ENCODE data around the gene TAPBP. TPM values are rescaled to one million over a fixed set of nuclear protein-coding genes. Genes with fewer than 3 reads are reported as not detected.
A peak's percentile ranks its signal among the peaks of the same experiment; 100 is the strongest.

The TAPBP gene
- total and polyA plus RNA-seq, 2 donors (not counting 1 experiment from before 2014, with no cell fraction given), result 50.3 to 56.0 TPM

DNA sequence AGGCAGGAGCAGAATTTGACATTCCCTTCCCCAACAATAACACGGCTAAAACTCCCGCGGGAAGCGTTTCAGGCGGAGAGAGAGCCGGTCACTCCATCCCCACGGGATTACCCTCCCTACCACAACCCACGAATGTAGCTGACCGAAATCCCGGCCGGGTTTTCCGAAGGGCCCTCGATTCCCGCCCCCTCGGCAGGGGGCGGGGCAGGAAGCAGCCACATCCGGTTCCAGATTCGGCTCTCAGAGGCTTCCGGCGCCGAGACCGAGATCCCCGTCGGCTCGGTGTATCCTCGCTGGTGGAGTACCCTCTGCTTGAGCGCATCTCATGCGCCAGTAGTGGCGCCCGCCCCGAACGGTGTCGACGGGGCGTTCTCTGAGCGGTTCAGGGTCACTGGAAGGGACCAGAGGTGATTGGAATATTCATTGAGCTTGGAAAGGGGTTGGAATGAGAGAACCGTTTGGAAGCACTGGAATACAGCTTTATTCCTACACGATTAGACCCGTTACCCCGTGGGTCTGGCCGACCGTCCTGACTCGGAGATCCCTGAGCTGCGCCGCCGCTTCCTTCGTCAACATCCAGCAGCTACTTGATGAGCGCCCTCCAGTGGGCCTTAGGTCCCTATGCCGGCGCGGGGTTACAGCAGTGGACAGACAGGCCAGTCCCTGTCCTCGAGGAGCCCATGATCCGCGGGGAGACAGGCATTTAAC lies 14.5 kb downstream of the TAPBP start:
- H3K4me1 ChIP-seq (ENCODE audit: control insufficient read depth, extremely low read depth, insufficient read depth, low read length), result peaks cover 2% of the 10 kb centered on the region
- H3K27me3 ChIP-seq (ENCODE audit: control insufficient read depth, insufficient read depth, low read length), result no peaks in the 10 kb centered on the region
- peak overlapping the region; percentile 99 for H3K27ac ChIP-seq (ENCODE audit: insufficient read depth, low read length)
- H3K4me2 ChIP-seq (ENCODE audit: extremely low read depth, insufficient read depth, low read length), result peak overlapping the region; percentile 100
- peaks cover 6% of the 10 kb centered on the region for H3K79me2 ChIP-seq (ENCODE audit: control insufficient read depth, insufficient read depth, low read length)
- H3K4me3 ChIP-seq (replicated peaks in 1 of 4; ENCODE audit: control extremely low read depth in 1 of 4, insufficient read depth in 1 of 4, low read depth in 3 of 4, low read length in 4 of 4), result peak overlapping the region; percentile 80 to 100 (median 88)
- H2AFZ ChIP-seq (ENCODE audit: low read length), result peak overlapping the region; percentile 60
- no peaks in the 10 kb centered on the region for H3K9me3 ChIP-seq (ENCODE audit: control insufficient read depth, insufficient read depth, low read depth, low read length)
- peak; percentile 89 for DNase-seq (ENCODE audit: low read depth in 2 of 2)
- no peak for TF ChIP-seq EZH2 (IDR thresholded peaks at IDR 0.05; ENCODE audit: low read length, missing control alignments)
- TF ChIP-seq, protein P1, sequence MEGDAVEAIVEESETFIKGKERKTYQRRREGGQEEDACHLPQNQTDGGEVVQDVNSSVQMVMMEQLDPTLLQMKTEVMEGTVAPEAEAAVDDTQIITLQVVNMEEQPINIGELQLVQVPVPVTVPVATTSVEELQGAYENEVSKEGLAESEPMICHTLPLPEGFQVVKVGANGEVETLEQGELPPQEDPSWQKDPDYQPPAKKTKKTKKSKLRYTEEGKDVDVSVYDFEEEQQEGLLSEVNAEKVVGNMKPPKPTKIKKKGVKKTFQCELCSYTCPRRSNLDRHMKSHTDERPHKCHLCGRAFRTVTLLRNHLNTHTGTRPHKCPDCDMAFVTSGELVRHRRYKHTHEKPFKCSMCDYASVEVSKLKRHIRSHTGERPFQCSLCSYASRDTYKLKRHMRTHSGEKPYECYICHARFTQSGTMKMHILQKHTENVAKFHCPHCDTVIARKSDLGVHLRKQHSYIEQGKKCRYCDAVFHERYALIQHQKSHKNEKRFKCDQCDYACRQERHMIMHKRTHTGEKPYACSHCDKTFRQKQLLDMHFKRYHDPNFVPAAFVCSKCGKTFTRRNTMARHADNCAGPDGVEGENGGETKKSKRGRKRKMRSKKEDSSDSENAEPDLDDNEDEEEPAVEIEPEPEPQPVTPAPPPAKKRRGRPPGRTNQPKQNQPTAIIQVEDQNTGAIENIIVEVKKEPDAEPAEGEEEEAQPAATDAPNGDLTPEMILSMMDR (conservative IDR thresholded peaks at IDR 0.05 in 1 of 2, IDR thresholded peaks at IDR 0.05 in 1 of 2; ENCODE audit: low read depth in 1 of 2, low read length in 2 of 2), result peak; percentile 61 to 81
- peak overlapping the region; percentile 96 for H3K9ac ChIP-seq (ENCODE audit: insufficient read depth, low read length)
- no peaks in the 10 kb centered on the region for H4K20me1 ChIP-seq (ENCODE audit: control insufficient read depth, extremely low read depth, insufficient read depth, low read length)
- H3K36me3 ChIP-seq (ENCODE audit: control insufficient read depth, insufficient read depth, low read length), result peaks cover 10% of the 10 kb centered on the region

DNA sequence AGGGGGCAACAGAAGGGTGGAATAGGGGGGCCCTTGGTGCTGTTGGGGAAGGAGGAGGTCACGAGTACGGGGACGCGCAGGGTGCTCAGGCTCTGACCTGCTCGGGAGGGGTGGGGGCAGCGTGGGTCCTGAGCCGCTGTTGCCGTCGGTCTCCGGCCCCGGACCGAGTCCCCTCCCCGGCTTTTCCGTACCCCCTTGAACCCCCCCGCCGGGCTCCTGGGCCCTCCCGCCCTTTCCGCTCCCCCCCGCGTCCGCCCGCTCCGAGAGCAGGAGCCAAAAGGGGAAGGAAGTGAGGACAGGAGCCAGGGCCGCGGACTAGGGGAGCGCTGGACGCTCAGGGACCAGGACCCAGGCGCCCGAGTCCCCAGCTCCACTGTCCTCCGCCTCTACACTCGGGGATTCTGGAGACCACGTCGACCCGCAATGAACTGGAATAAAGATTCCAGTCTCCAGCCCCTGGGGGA lies 15.1 kb downstream of the TAPBP start, which contains the start of gene RGL2:
RGL2 (minus strand) TSS at position 170 of the 464 bp plus-strand sequence. CDS start 332 bp downstream, outside the sequence.
- Histone ChIP-seq H3K9ac (ENCODE audit: insufficient read depth, low read length) (peak within 1 kb of the TSS; percentile 96), H3K36me3 (ENCODE audit: control insufficient read depth, insufficient read depth, low read length) (peaks cover 6% of the 10 kb centered on the region), H3K4me1 (ENCODE audit: control insufficient read depth, extremely low read depth, insufficient read depth, low read length) (peaks cover 2% of the 10 kb centered on the region), H4K20me1 (ENCODE audit: control insufficient read depth, extremely low read depth, insufficient read depth, low read length) (no peaks in the 10 kb centered on the region), H3K79me2 (ENCODE audit: control insufficient read depth, insufficient read depth, low read length) (peaks cover 5% of the 10 kb centered on the region), H3K4me2 (ENCODE audit: extremely low read depth, insufficient read depth, low read length) (peak within 1 kb of the TSS; percentile 100), H3K27ac (ENCODE audit: insufficient read depth, low read length) (peak within 1 kb of the TSS; percentile 99), H3K27me3 (ENCODE audit: control insufficient read depth, insufficient read depth, low read length) (no peaks in the 10 kb centered on the region), H2AFZ (ENCODE audit: low read length) (peak within 1 kb of the TSS; percentile 60), H3K4me3 (replicated peaks in 1 of 4; ENCODE audit: control extremely low read depth in 1 of 4, insufficient read depth in 1 of 4, low read depth in 3 of 4, low read length in 4 of 4) (peak within 1 kb of the TSS; percentile 80 to 100 (median 88)), H3K9me3 (ENCODE audit: control insufficient read depth, insufficient read depth, low read depth, low read length) (no peaks in the 10 kb centered on the region)
- no peak for TF ChIP-seq EZH2 (IDR thresholded peaks at IDR 0.05; ENCODE audit: low read length, missing control alignments)
- TF ChIP-seq, protein P1 (conservative IDR thresholded peaks at IDR 0.05 in 1 of 2, IDR thresholded peaks at IDR 0.05 in 1 of 2; ENCODE audit: low read depth in 1 of 2, low read length in 2 of 2), result no peak
- DNase-seq (ENCODE audit: low read depth in 2 of 2), result peak; percentile 55 to 61

DNA sequence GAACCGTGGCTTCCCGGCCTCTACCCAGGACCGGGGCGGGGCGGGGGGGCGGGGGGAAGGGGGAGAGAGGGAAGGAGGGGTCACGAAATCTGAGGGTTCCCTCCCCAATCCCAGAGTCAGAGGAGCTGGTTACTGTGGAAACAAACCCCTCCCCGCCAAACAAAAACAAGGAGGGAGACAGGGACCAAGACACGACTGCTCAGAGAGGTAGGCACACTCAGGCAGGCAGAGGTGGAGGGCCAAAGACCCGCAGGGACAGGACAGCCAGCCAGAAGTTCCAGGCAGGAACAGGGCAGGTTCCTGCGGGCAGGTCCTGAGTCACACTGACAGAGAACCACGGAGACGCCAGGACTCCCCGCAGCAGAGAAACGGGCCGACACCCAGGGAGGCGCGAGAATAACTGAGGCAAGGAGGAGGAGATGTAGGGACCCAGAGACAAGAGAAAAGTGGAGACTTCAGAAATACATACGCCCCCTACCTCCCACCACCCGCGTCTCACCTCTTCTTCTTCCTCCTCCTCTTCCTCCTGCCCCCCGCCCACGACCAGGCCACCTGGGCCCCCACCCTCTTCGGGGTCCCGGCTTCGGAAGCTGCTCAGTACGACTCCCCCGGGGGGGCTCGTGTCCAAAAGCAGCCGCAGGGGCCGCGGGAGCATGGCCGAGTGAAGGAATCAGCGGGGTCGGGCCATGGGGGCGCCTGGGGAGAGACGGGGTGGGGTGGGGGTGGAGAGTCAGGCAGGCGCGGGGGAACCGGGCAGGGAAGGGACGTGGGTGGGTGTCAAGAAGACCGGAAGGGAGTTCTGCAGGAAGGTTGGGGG lies 15.7 kb downstream of the TAPBP start:
- Histone ChIP-seq H3K36me3 (ENCODE audit: control insufficient read depth, insufficient read depth, low read length) (peaks cover 8% of the 10 kb centered on the region), H3K9ac (ENCODE audit: insufficient read depth, low read length) (peak overlapping the region; percentile 96), H3K4me2 (ENCODE audit: extremely low read depth, insufficient read depth, low read length) (peak overlapping the region; percentile 96), H3K27ac (ENCODE audit: insufficient read depth, low read length) (peak overlapping the region; percentile 99), H3K4me3 (replicated peaks in 1 of 4; ENCODE audit: control extremely low read depth in 1 of 4, insufficient read depth in 1 of 4, low read depth in 3 of 4, low read length in 4 of 4) (peak overlapping the region; percentile 80 to 100 (median 88)), H2AFZ (ENCODE audit: low read length) (no peak overlapping the region), H3K9me3 (ENCODE audit: control insufficient read depth, insufficient read depth, low read depth, low read length) (no peaks in the 10 kb centered on the region), H3K79me2 (ENCODE audit: control insufficient read depth, insufficient read depth, low read length) (peaks cover 3% of the 10 kb centered on the region), H3K27me3 (ENCODE audit: control insufficient read depth, insufficient read depth, low read length) (no peaks in the 10 kb centered on the region), H4K20me1 (ENCODE audit: control insufficient read depth, extremely low read depth, insufficient read depth, low read length) (no peaks in the 10 kb centered on the region), H3K4me1 (ENCODE audit: control insufficient read depth, extremely low read depth, insufficient read depth, low read length) (peaks cover 2% of the 10 kb centered on the region)
- peak; percentile 76 to 78 for DNase-seq (ENCODE audit: low read depth in 2 of 2)
- TF ChIP-seq, protein P1 (conservative IDR thresholded peaks at IDR 0.05 in 1 of 2, IDR thresholded peaks at IDR 0.05 in 1 of 2; ENCODE audit: low read depth in 1 of 2, low read length in 2 of 2), result no peak

Data from fibroblast of lung (primary cell).